GM19463 (cell line): ENCODE measurements around the gene HIVEP3.

Experiments used
- ATAC-seq: cut with Tn5 transposase; IDR thresholded peaks from one replicate; pipeline ENCODE4 v1.9.1; 2021; ENCODE audit warnings: mild to moderate bottlenecking, moderate library complexity; ENCODE audit not compliant: unreplicated experiment

Gene HIVEP3

GRCh38 chr1:41510531-41511238 lies 408.0 kb downstream of the HIVEP3 start:
- no peak for ATAC-seq

DNA sequence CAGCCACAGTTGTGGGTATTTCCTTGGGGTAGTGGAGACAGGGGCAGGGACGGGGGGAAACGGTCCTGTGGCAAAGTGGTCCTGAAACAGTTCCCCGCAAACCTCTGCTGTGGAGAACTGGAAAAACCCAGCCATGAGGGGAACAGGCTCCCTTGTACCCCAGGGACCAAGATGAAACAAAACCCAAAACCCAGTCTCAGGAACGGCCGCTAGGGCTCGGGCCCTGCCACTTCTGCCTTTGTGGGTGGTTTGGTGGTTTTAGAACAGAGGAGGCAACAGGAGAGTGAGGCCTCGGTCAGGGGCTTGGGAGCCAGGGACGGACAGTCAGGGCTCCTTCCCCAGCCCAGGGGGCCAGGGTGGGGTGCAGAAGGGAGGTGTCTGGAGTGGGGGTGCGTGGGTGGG lies 409.5 kb downstream of the HIVEP3 start:
- no peak for ATAC-seq

DNA sequence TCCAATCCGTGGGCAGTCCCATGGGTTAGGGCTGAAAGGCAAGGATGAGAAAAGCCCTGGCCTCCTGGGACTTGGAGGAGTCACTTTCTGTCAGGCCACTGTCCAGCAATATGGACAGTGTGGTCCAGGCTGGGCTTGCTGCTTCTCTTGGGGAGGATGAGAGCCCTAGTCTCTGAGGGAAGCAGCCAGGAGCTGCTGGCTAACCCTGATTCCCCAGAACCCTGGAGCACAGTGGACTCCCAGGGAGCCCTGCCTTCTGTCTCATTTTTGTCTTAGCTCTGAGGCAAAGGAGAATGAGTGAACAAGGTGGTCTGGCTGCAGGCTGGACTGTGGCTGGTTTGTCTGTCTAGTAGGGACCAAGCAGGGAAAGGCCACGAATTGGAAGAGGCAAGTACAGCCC lies 410.4 kb downstream of the HIVEP3 start:
- ATAC-seq = no peak

DNA sequence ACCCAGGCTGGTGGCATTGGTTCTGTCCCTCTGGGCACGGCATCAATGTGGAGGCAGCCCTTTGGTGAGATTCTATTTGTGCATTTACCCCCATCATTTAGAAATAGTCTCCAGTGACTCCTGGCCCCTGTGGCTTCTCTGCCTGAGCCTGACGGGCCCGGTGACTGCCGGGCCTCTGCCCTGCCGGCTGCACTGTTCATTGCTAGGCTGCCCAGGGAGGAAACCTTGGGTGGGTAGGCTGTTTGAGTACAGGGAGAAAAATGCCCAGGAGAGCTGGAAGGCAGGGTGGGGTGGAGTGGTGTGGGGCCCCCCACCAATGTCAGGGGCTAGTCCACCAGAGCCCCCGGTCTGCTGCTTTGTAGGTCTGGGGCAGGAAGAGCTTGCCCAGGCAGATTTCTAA lies 410.9 kb downstream of the HIVEP3 start:
- ATAC-seq = no peak

- no peak for ATAC-seq
These were observed 411.5 kb downstream of the HIVEP3 start for GRCh38 chr1:41507110-41507720.

DNA sequence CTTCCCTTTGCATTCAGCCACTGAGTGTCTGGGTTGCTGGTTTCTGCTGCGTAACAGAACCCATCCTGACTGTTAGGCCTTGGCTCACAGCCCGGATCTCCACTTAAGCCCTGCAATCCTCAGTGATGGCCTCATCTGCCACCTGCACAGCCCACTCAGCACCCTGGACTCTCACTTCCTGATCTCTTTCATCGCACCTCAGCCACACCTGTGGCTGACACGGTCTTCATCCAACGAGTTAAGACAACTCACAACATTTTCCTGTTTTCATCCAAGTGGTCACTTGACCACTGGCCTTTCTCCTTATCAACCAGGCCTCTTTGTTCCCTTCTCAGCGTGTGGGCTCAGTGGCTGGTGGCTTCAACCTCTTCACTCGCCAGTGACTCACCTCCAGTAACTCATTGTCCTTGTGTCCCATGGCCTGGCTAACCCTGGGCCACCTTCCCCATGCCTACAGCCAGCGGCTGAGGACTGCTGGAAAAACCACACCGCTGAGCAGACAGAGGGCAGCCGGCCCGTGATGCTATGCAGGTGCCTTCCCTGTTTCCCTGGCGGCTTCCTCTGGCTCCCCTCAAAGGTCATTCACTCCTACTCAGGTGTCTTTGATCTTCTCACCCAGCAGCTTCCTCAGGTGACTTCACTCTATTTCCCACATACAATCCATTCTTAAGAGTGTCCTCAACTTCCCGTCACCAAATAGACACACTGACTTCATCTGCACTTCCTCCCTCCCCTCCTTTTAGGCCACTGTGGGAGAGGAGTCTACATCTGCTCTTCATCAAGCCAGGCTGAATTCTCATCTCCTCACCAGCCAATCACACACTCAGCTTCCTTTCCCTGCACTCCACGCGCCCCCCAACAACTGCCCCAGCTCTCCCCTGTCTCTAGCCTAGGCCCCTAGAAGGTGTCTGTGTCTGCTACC lies 414.3 kb downstream of the HIVEP3 start:
- ATAC-seq = no peak

DNA sequence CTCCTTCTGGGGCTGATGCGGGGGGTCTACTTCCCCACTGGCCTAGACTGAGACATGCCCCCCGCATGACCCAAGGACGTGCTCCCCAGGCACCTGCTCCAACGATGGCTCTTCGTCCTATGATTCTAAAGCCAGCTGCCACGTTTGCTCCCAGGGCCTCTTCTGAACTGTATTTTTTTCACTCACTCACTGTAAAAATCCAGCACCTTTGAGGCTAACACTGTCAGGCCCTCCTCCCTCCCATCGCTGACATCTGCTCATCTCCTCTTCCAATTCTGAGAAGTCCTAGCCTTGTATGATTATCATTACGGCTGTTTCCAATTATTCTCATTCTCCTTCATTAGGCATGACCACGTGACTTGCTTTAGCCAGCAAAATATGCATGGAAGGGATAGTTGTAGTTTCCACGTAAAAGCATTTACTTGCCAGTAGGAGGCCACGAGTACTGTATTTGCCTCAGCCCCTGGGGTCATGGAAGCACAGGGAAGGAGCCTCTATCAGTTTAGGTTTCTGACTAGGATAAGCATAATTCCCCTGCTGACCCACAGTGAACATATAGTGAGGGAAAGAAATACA lies 415.1 kb downstream of the HIVEP3 start:
- no peak for ATAC-seq

DNA sequence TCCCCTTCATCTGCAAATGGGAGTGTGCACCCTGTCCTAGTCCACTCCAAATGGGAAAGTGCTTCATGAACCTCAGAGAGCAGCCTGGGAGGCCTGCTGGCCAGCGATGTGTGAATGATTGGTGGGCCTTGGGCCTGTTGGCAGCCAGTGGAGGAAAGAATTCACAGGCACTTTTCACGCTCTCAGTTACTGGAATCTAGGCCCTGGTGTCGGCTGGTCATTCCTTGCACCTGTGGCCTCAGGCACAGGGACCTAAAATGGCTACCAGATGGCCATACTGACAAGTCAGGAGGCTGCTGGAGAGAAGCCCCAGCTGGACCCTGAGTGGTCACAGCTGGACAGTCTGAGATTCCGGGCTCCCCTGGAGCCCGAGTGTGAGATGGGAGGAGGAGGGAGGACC lies 415.8 kb downstream of the HIVEP3 start:
- no peak for ATAC-seq

DNA sequence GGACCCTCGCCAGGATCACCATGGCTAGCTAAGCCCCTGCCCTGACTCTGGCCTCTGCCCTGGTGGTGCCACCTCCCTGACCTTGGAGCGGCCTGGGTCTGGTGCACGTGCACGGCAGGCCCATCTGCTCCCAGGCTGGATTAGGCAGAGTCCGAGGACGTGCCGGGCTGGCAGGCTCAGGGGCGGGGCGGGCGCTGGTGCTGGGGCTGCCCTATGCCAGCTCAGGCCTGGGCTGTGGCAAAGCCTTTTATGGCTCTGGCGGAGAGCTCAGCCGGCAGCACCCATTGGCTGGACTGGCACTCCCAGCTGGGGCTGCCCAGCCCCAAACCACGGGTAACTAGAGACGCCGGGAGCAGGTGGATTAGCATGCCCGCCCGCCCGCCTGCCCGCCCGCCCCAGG lies 417.1 kb downstream of the HIVEP3 start:
- ATAC-seq = no peak

DNA sequence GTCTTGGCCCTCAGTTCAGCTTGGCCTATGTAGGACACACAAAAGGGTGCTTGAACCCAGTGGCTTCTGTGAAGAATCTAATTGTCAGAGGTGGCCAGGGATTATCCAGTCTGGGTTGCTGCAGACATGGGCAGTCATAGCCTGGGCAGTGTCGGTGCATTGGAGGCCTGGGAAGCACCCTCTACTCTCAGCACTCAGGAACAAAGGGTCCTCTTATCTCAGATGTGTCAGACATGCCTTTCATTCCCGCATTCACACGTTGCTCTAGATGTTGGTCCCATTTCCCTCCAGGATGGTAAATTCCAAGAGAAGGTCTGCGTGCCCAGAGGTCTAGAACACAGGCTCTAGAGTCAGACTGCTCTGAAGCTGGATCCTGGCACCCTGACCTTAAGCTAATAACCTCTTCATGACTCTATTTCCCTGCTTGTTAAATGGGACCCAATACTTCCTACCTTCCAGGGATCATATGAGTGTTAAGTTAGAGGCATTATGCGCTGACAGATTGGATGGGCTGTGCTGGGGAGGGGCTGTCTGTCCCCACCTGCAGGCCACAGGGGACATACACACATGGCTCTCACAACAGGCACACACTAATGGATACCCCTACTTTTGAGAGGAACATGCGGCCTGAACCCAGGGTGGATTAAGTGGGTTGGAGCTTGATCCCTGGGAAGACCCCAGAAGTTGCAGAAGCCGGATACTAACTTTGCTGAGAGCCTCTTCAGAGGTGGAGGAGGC lies 417.8 kb downstream of the HIVEP3 start:
- ATAC-seq = no peak

DNA sequence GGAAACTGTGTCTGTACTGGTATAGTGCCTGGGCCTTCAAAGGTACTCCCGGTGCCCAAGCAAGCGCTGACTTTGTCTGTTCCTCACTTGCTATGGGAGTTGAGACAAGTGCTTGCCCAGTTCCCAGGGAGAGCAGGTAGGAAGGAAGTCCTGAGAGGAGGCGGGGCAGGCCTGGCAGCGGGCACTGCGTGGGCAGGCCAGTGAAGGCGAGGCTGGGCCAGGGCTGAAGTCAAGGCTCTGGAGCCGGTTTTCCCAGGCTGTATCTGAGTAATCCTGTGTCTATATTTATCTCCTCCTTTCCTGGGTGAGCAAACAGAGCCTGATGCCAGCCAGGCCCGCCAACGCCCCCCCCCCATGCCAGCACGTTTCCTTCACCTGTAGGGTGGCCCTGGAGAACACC lies 418.3 kb downstream of the HIVEP3 start:
- ATAC-seq = no peak

GRCh38 chr1:41499591-41499990 lies 419.1 kb downstream of the HIVEP3 start:
- no peak for ATAC-seq

GRCh38 chr1:41498804-41499203 lies 419.9 kb downstream of the HIVEP3 start:
- ATAC-seq = no peak

DNA sequence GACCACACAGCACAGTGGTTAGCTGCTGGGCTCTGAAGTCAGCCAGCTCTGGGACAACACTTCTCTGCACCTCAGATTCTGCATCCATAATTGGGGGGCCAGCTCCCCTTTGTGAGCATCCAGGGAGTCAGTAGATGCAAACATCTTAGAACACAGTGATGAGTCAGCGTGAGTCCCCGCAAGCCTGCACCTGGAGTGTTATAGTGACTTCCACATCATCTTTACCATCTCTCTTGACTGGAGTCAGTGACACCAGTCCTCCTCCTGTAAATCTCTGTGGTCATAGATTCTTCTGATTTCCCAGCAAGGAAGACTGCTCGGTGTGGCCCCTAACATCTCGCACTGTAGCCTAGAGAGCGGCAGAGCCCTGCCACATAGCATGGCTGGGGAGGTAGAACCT lies 420.3 kb downstream of the HIVEP3 start:
- no peak for ATAC-seq

DNA sequence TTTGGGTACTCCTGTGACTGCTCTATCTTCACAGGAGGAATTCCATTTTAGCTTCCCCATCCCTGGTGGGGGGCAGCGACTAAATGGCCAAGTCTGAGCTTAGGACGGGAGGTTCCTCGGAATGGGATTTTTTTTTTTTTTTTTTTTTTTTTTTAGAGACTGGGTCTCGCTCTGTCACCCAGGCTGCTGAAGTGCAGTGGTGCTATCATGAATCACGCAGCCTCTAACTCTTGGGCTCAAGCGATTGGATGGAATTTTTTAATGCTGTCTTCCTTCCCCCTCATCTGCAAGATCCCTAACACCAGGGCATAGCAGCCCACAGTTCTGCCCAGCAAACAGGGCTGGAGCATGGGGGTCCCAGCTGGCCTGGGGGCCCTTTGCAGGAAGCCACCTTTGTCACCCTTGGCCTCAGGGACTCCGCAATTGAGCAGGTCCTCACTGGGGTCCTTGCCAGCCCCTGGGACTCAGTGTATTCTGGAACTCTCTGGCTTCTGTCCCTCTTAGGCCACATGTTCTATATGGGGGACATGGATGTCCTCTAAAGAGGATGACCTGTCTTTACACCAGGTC lies 421.2 kb downstream of the HIVEP3 start:
- ATAC-seq = no peak

GRCh38 chr1:41497056-41497440 lies 421.7 kb downstream of the HIVEP3 start:
- ATAC-seq = no peak

- no peak for ATAC-seq
These were observed 422.4 kb downstream of the HIVEP3 start for GRCh38 chr1:41496080-41497055.

- ATAC-seq = no peak
These were observed 423.3 kb downstream of the HIVEP3 start for GRCh38 chr1:41495210-41495948.
